Right lobe of liver (tissue), 6 donors: ENCODE data around the gene LRCH3. TPM values are rescaled to one million over a fixed set of nuclear protein-coding genes. Genes with fewer than 3 reads are reported as not detected.

ENCODE experiments used
- ATAC-seq, 4 donors: fragments of 200-7000 bp; cut with Tn5 transposase; one replicate each; pipeline ENCODE4 v1.9.1; 2020; ENCODE audit warnings: mild to moderate bottlenecking in 4 of 4, moderate library complexity in 4 of 4
- DNase-seq, 3 donors: peaks; one replicate each; pipeline ENCODE4 v3.0.0-alpha.2; 2020
- H3K27ac ChIP-seq, 3 donors: fragments of 200-600 bp; one replicate each; pipeline ENCODE4 v1.8.0; 2022
- H3K27me3 ChIP-seq, 2 donors: fragments of 200-600 bp; one replicate each; pipeline ENCODE4 v1.8.0; 2022
- H3K36me3 ChIP-seq, 4 donors: fragments of 200-600 bp; sonication (generic) in 1 of 4; one replicate each; pipeline versions ENCODE4 v1.5.1 to v1.8.0; 2017 to 2022; ENCODE audit warnings: control low read depth in 1 of 4
- H3K4me1 ChIP-seq, 4 donors: fragments of 200-600 bp; sonication (generic) in 1 of 4; one replicate each; pipeline versions ENCODE4 v1.5.1 to v1.8.0; 2017 to 2022; ENCODE audit warnings: control low read depth in 1 of 4
- H3K4me3 ChIP-seq, 3 donors: fragments of 200-600 bp; one replicate each; pipeline ENCODE4 v1.8.0; 2022
- H3K9me3 ChIP-seq, 4 donors: fragments of 200-600 bp; sonication (generic) in 1 of 4; one replicate each; pipeline versions ENCODE4 v1.5.1 to v1.8.0; 2017 to 2022; ENCODE audit warnings: control low read depth in 1 of 4
- CTCF ChIP-seq, 4 donors: fragments of 200-600 bp in 3 of 4; fragments of 450-650 bp in 1 of 4; IDR thresholded peaks; one replicate each; pipeline versions ENCODE4 v1.5.1 to v1.8.0; 2016 to 2022; ENCODE audit warnings: antibody characterized with exemption in 4 of 4, mild to moderate bottlenecking in 2 of 4
- POLR2A ChIP-seq: fragments of 450-650 bp; IDR thresholded peaks from one replicate; pipeline ENCODE4 v1.6.1; 2017; ENCODE audit warnings: antibody characterized with exemption, mild to moderate bottlenecking
- WGBS: methylation state at CpG from one replicate; pipeline ENCODE4 v1.1.6; 2018; ENCODE audit warnings: low coverage, low lambda C conversion rate; ENCODE audit not compliant: insufficient coverage; ENCODE audit errors: missing lambda C conversion rate; 5-methylcytosine and 5-hydroxymethylcytosine counted together
- intact Hi-C, 2 donors: fragments of 100-400 bp; cut with DNase I; formaldehyde crosslinking; loops; one replicate each; pipeline versions ENCODE4 v1.11.2 to v1.14.1; 2022
- total RNA-seq, 6 experiments: library from RNA; depleted of rRNA in 2 of 6; stranded (reverse); fragments of >200 nt in 2 of 6; fragmentation: NEBNext Ultra II Directional in 3 of 6; extraction: Animal tissue kit (Norgen Biotek cat#: 25700) in 3 of 6; gene quantifications; one replicate each; pipeline versions ENCODE4 v1.1.0 to v1.2.4, GENCODE V29; 2016 to 2023
- donor health status: DM: no; HTN: yes; CAD: no.
- donor health status: DM: no; HTN: no; CAD: no.
- donor health status: DM: no; HTN: no; CAD: no.
- donor health status: DM: no; HTN: yes; CAD: no.
- donor health status: DM: no; HTN: yes; CAD: no.

The LRCH3 gene
- total RNA-seq, 6 experiments from 2014 or later: 18.8 to 24.2 (median 21.8) TPM

- DNase-seq: no peak
- H3K27me3 ChIP-seq: no peaks in the 10 kb centered on the region
- no peaks in the 10 kb centered on the region for H3K36me3 ChIP-seq
- peaks cover 0 to 27% (median 3%) of the 10 kb centered on the region in 4 donors for H3K4me1 ChIP-seq
- intact Hi-C loops: no loop called here
- ATAC-seq: no peak
- peak overlapping the region; percentile 85 to 93 (median 90) for H3K4me3 ChIP-seq
- H3K27ac ChIP-seq: peak overlapping the region in 1 of 3 donors; percentile 80
- WGBS: 28% methylated on average over 12 of the region's 12 CpGs
- TF ChIP-seq CTCF (IDR thresholded peaks at IDR 0.05) (no peak), POLR2A (no peak)
- H3K9me3 ChIP-seq: no peaks in the 10 kb centered on the region
Observed at GRCh38 chr3:197748597-197749314, 42.3 kb upstream of the LRCH3 start.

- Histone ChIP-seq H3K9me3 (no peaks in the 10 kb centered on the region), H3K27me3 (no peaks in the 10 kb centered on the region), H3K4me1 (peaks cover 0 to 27% (median 3%) of the 10 kb centered on the region in 4 donors), H3K36me3 (no peaks in the 10 kb centered on the region), H3K4me3 (peak overlapping the region; percentile 85 to 93 (median 90)), H3K27ac (peak overlapping the region; percentile 80 to 88 (median 87))
- DNase-seq: no peak
- intact Hi-C loops: no loop called here
- peak; percentile 28 to 46 (median 29) for ATAC-seq
- TF ChIP-seq POLR2A (no peak), CTCF (IDR thresholded peaks at IDR 0.05) (no peak)
- WGBS: under 1% methylated on average over 16 of the region's 18 CpGs
Observed at GRCh38 chr3:197749315-197749600, 41.8 kb upstream of the LRCH3 start.

GRCh38 chr3:197749601-197750395 is 41.3 kb upstream of the LRCH3 start, which contains the start of gene FYTTD1:
Gene FYTTD1 (plus strand): TSS chr3:197749883. CDS start chr3:197749972, 89 bp downstream.
- Histone ChIP-seq H3K9me3 (no peaks in the 10 kb centered on the region), H3K36me3 (no peaks in the 10 kb centered on the region), H3K27ac (peak within 1 kb of the TSS; percentile 80 to 88 (median 87)), H3K4me3 (peak within 1 kb of the TSS; percentile 85 to 93 (median 90)), H3K27me3 (no peaks in the 10 kb centered on the region), H3K4me1 (peaks cover 0 to 27% (median 3%) of the 10 kb centered on the region in 4 donors)
- WGBS: 0% methylated on average over 4 of the region's 104 CpGs
- peak; percentile 88 to 97 (median 93) for ATAC-seq
- TF ChIP-seq POLR2A: peak; percentile 74
- TF ChIP-seq CTCF (IDR thresholded peaks at IDR 0.05): peak; percentile 40 to 61 (median 50)
- intact Hi-C loops: no loop called here
- DNase-seq: peak; percentile 93 to 94 (median 94)

GRCh38 chr3:197750396-197750831 is 40.6 kb upstream of the LRCH3 start:
- ATAC-seq (peak; percentile 53 to 68 (median 66)), DNase-seq (peak; percentile 65 to 77 (median 72))
- Histone ChIP-seq H3K4me1 (peaks cover 0 to 27% (median 3%) of the 10 kb centered on the region in 4 donors), H3K27me3 (no peaks in the 10 kb centered on the region), H3K36me3 (no peaks in the 10 kb centered on the region), H3K9me3 (no peaks in the 10 kb centered on the region), H3K27ac (peak overlapping the region; percentile 80 to 88 (median 87)), H3K4me3 (peak overlapping the region; percentile 85 to 93 (median 90))
- intact Hi-C loops: no loop called here
- WGBS: 0% methylated on average over 21 of the region's 43 CpGs
- TF ChIP-seq POLR2A (peak; percentile 16), CTCF (IDR thresholded peaks at IDR 0.05) (no peak)
